CD4-positive, alpha-beta T cell (primary cell): Measurements from ENCODE around the gene TPPP. TPM values are rescaled to one million over a fixed set of nuclear protein-coding genes. Genes with fewer than 3 reads are reported as not detected.

Experiments
- ATAC-seq: fragments of 200-7000 bp; cut with Tn5 transposase; one replicate; pipeline ENCODE4 v1.10.0; 2022; ENCODE audit warnings: mild to moderate bottlenecking; ENCODE audit not compliant: poor library complexity
- CTCF ChIA-PET: fragments of 350-600 bp; sonication (Branson Sonifier 250); formaldehyde crosslinking; loops from one replicate; lab custom pipeline; 2021; ENCODE audit warnings: antibody characterized with exemption, inconsistent platforms; lab: Charles Lee
- POLR2A ChIA-PET: fragments of 350-600 bp; sonication (Branson Sonifier 250); formaldehyde crosslinking; loops from one replicate; lab custom pipeline; 2021; ENCODE audit warnings: antibody characterized with exemption, inconsistent platforms; lab: Charles Lee
- DNase-seq, 14 experiments: peaks; one replicate each; pipeline ENCODE4 v3.0.0-alpha.2; 2013 to 2020; ENCODE audit warnings: mixed read lengths in 2 of 14
- H3K27ac ChIP-seq, 2 donors: one replicate each; pipeline versions ENCODE4 v1.5.1 to v1.7.0; 2013; ENCODE audit warnings: low read length in 2 of 2, low read depth in 1 of 2, mild to moderate bottlenecking in 1 of 2
- H3K27me3 ChIP-seq, 2 experiments: 1 replicate in 1 of 2; 2 replicates in 1 of 2; pipeline versions ENCODE4 v1.6.1 to v1.7.0; 2013; ENCODE audit warnings: low read length in 2 of 2, control low read depth in 1 of 2, mild to moderate bottlenecking in 1 of 2, moderate library complexity in 1 of 2; ENCODE audit not compliant: insufficient read depth in 2 of 2, control insufficient read depth in 1 of 2
- H3K36me3 ChIP-seq: one replicate; pipeline ENCODE4 v1.6.1; 2013; ENCODE audit warnings: low read length, control low read depth; ENCODE audit not compliant: insufficient read depth
- H3K4me1 ChIP-seq: one replicate; pipeline ENCODE4 v1.6.1; 2013; ENCODE audit warnings: low read length, control low read depth; ENCODE audit not compliant: insufficient read depth
- H3K4me3 ChIP-seq: one replicate; pipeline ENCODE4 v1.5.1; 2013; ENCODE audit warnings: mild to moderate bottlenecking, low read length, moderate library complexity
- H3K9me3 ChIP-seq, 2 experiments: 1 replicate in 1 of 2; 2 replicates in 1 of 2; pipeline versions ENCODE4 v1.6.1 to v1.7.0; 2013; ENCODE audit warnings: low read length in 2 of 2, mild to moderate bottlenecking in 2 of 2, control low read depth in 1 of 2, moderate library complexity in 1 of 2; ENCODE audit not compliant: control insufficient read depth in 1 of 2, insufficient read depth in 1 of 2
- H3K27ac Mint-ChIP-seq: one replicate; pipeline ENCODE4 v1.8.0; 2020; ENCODE audit warnings: mixed read lengths
- H3K27me3 Mint-ChIP-seq: one replicate; pipeline ENCODE4 v1.8.0; 2021; ENCODE audit warnings: mixed read lengths
- H3K36me3 Mint-ChIP-seq: one replicate; pipeline ENCODE4 v1.8.0; 2021; ENCODE audit warnings: low read depth, mixed read lengths
- H3K4me1 Mint-ChIP-seq: one replicate; pipeline ENCODE4 v1.8.0; 2021; ENCODE audit warnings: low read depth, mixed read lengths
- H3K4me3 Mint-ChIP-seq: one replicate; pipeline ENCODE4 v1.8.0; 2020; ENCODE audit warnings: mild to moderate bottlenecking, mixed read lengths
- H3K9me3 Mint-ChIP-seq: one replicate; pipeline ENCODE4 v1.8.0; 2020; ENCODE audit warnings: mixed read lengths
- CTCF ChIP-seq: fragments of 200-600 bp; IDR thresholded peaks from one replicate; pipeline ENCODE4 v1.8.0; 2022; ENCODE audit warnings: antibody characterized with exemption, mild to moderate bottlenecking
- intact Hi-C, 2 experiments: fragments of 100-400 bp; cut with DNase I in 1 of 2; cut with micrococcal nuclease in 1 of 2; formaldehyde crosslinking; loops; one replicate each; pipeline versions ENCODE4 v1.15.1 to v1.9.0; 2023 to 2025; cut with DNase I, micrococcal nuclease
- total RNA-seq, 174 experiments: library from RNA in 2 of 174; stranded (reverse) in 2 of 174; gene quantifications; one replicate each; pipeline ENCODE4 v1.2.3 and lab custom pipeline; 2021 to 2026

The TPPP gene
- total RNA-seq, 2 experiments from 2014 or later = 8.2 to 8.5 TPM

GRCh38 chr5:665956-666711, 27.0 kb downstream of the TPPP start:
- POLR2A ChIA-PET = no interaction called here
- intact Hi-C loops = no loop called here
- peak in 1 of 14 experiments; percentile 14 for DNase-seq
- no peak overlapping the region for H3K4me3 Mint-ChIP-seq
- H3K27me3 ChIP-seq = no peaks in the 10 kb centered on the region
- no peak for TF ChIP-seq CTCF
- H3K9me3 Mint-ChIP-seq = no peaks in the 10 kb centered on the region
- peaks cover 27% of the 10 kb centered on the region for H3K36me3 Mint-ChIP-seq
- H3K27me3 Mint-ChIP-seq = no peaks in the 10 kb centered on the region
- no peaks in the 10 kb centered on the region for H3K4me1 Mint-ChIP-seq
- peaks cover 4% of the 10 kb centered on the region for H3K4me1 ChIP-seq
- H3K27ac ChIP-seq = no peak overlapping the region
- no peak overlapping the region for H3K4me3 ChIP-seq
- CTCF ChIA-PET = no interaction called here
- peaks cover 0 to 16% of the 10 kb centered on the region in 2 experiments for H3K9me3 ChIP-seq
- peaks cover 11% of the 10 kb centered on the region for H3K36me3 ChIP-seq
- H3K27ac Mint-ChIP-seq = no peak overlapping the region
- no peak for ATAC-seq

- ChIA-PET CTCF (no interaction called here), POLR2A (no interaction called here)
- intact Hi-C loops = no loop called here
- H3K4me1 Mint-ChIP-seq = no peaks in the 10 kb centered on the region
- H3K4me3 ChIP-seq = no peak overlapping the region
- H3K36me3 ChIP-seq = peaks cover 13% of the 10 kb centered on the region
- no peak for TF ChIP-seq CTCF
- H3K4me3 Mint-ChIP-seq = no peak overlapping the region
- no peaks in the 10 kb centered on the region for H3K9me3 Mint-ChIP-seq
- H3K4me1 ChIP-seq = peaks cover 4% of the 10 kb centered on the region
- no peaks in the 10 kb centered on the region for H3K27me3 ChIP-seq
- H3K36me3 Mint-ChIP-seq = peaks cover 30% of the 10 kb centered on the region
- peaks cover 0 to 16% of the 10 kb centered on the region in 2 experiments for H3K9me3 ChIP-seq
- H3K27ac Mint-ChIP-seq = no peak overlapping the region
- no peaks in the 10 kb centered on the region for H3K27me3 Mint-ChIP-seq
- DNase-seq (peak in 1 of 14 experiments; percentile 43), ATAC-seq (no peak)
- H3K27ac ChIP-seq = no peak overlapping the region
These were observed 27.6 kb downstream of the TPPP start for GRCh38 chr5:665541-665955.

- H3K27ac ChIP-seq = no peak overlapping the region
- Mint-ChIP-seq H3K36me3 (peaks cover 36% of the 10 kb centered on the region), H3K27ac (no peak overlapping the region), H3K27me3 (no peaks in the 10 kb centered on the region), H3K4me3 (no peak overlapping the region), H3K9me3 (no peaks in the 10 kb centered on the region), H3K4me1 (no peaks in the 10 kb centered on the region)
- no peaks in the 10 kb centered on the region for H3K27me3 ChIP-seq
- ATAC-seq (no peak), DNase-seq (no peak)
- intact Hi-C loops = no loop called here
- H3K36me3 ChIP-seq = peaks cover 13% of the 10 kb centered on the region
- CTCF ChIA-PET = no interaction called here
- no peak overlapping the region for H3K4me3 ChIP-seq
- H3K9me3 ChIP-seq = peaks cover 0 to 16% of the 10 kb centered on the region in 2 experiments
- peaks cover 4% of the 10 kb centered on the region for H3K4me1 ChIP-seq
- POLR2A ChIA-PET = no interaction called here
- no peak for TF ChIP-seq CTCF
These were observed 28.2 kb downstream of the TPPP start for GRCh38 chr5:664994-665360.
